Activated CD8-positive, alpha-beta memory T cell treated with anti-CD3 and anti-CD28 coated beads for 36 hours (primary cell): Measurements from ENCODE around the gene ANK3. TPM values are rescaled to one million over a fixed set of nuclear protein-coding genes. Genes with fewer than 3 reads are reported as not detected.

Experiments used
- CTCF ChIA-PET: fragments of 350-600 bp; sonication (Branson Sonifier 250); formaldehyde crosslinking; loops from one replicate; lab custom pipeline; 2021; ENCODE audit warnings: antibody characterized with exemption; lab: Charles Lee
- POLR2A ChIA-PET: fragments of 350-600 bp; sonication (Branson Sonifier 250); formaldehyde crosslinking; loops from one replicate; lab custom pipeline; 2021; ENCODE audit warnings: antibody characterized with exemption; lab: Charles Lee
- total RNA-seq, 2 experiments: library from RNA; stranded (reverse); gene quantifications; one replicate each; pipeline ENCODE4 v1.2.3, GENCODE V29; 2021

Gene ANK3
- total RNA-seq, 2 experiments from 2014 or later, result 6.2 to 7.9 TPM

GRCh38 chr10:60257767-60258428 lies 131.8 kb downstream of the ANK3 start:
- ChIA-PET POLR2A (no interaction called here), CTCF (no interaction called here)

GRCh38 chr10:60254776-60255175 lies 134.9 kb downstream of the ANK3 start:
- ChIA-PET CTCF (no interaction called here), POLR2A (no interaction called here)

GRCh38 chr10:60253484-60253883 lies 136.2 kb downstream of the ANK3 start:
- ChIA-PET POLR2A (no interaction called here), CTCF (no interaction called here)

- CTCF ChIA-PET, result no interaction called here
- POLR2A ChIA-PET, result no interaction called here
These were observed 137.0 kb downstream of the ANK3 start for GRCh38 chr10:60252688-60253087.

GRCh38 chr10:60246382-60246781 lies 143.3 kb downstream of the ANK3 start:
- ChIA-PET POLR2A (no interaction called here), CTCF (no interaction called here)

- ChIA-PET CTCF (no interaction called here), POLR2A (no interaction called here)
These were observed 150.4 kb downstream of the ANK3 start for GRCh38 chr10:60239228-60239627.

- ChIA-PET CTCF (no interaction called here), POLR2A (no interaction called here)
These were observed 150.9 kb downstream of the ANK3 start for GRCh38 chr10:60238759-60239100.

GRCh38 chr10:60237977-60238758 lies 151.5 kb downstream of the ANK3 start:
- POLR2A ChIA-PET, result no interaction called here

GRCh38 chr10:60236869-60237524 lies 152.7 kb downstream of the ANK3 start:
- CTCF ChIA-PET, result no interaction called here
- POLR2A ChIA-PET, result no interaction called here

More at GRCh38 chr10:60237977-60238758, 151.5 kb downstream of the ANK3 start:
- CTCF ChIA-PET, result interaction anchor here (0.9 kb wide), 1 partner anchor 414 kb away, joined by 4 read pairs; no protein-coding TSS in a partner anchor

- ChIA-PET POLR2A (no interaction called here), CTCF (no interaction called here)
These were observed 154.7 kb downstream of the ANK3 start for GRCh38 chr10:60235001-60235400.

- ChIA-PET CTCF (no interaction called here), POLR2A (no interaction called here)
These were observed 155.1 kb downstream of the ANK3 start for GRCh38 chr10:60234551-60234950.

GRCh38 chr10:60230892-60231291 lies 158.8 kb downstream of the ANK3 start:
- ChIA-PET POLR2A (no interaction called here), CTCF (no interaction called here)

- CTCF ChIA-PET, result no interaction called here
- POLR2A ChIA-PET, result no interaction called here
These were observed 165.5 kb downstream of the ANK3 start for GRCh38 chr10:60224066-60224705.

- ChIA-PET CTCF (no interaction called here), POLR2A (no interaction called here)
These were observed 167.6 kb downstream of the ANK3 start for GRCh38 chr10:60222047-60222446.

- POLR2A ChIA-PET, result no interaction called here
- CTCF ChIA-PET, result interaction anchor here (0.7 kb wide), 1 partner anchor 537 kb away, joined by 4 read pairs; no protein-coding TSS in a partner anchor
These were observed 177.5 kb downstream of the ANK3 start for GRCh38 chr10:60212195-60212594.

- ChIA-PET CTCF (no interaction called here), POLR2A (no interaction called here)
These were observed 179.7 kb downstream of the ANK3 start for GRCh38 chr10:60209874-60210570.

- POLR2A ChIA-PET, result no interaction called here
- CTCF ChIA-PET, result no interaction called here
These were observed 180.9 kb downstream of the ANK3 start for GRCh38 chr10:60208676-60209269.

GRCh38 chr10:60207894-60208293 lies 181.8 kb downstream of the ANK3 start:
- CTCF ChIA-PET, result no interaction called here
- POLR2A ChIA-PET, result no interaction called here

GRCh38 chr10:60206735-60207134 lies 182.9 kb downstream of the ANK3 start:
- CTCF ChIA-PET, result no interaction called here
- POLR2A ChIA-PET, result no interaction called here
